ENCODE data around the gene FBXO46. TPM values are rescaled to one million over a fixed set of nuclear protein-coding genes. Genes with fewer than 3 reads are reported as not detected.

The FBXO46 gene
- total and polyA plus RNA-seq, 2 of the 13 experiments (the other 11 are each of a cell fraction or from before 2014, with no cell fraction given), result 6.2 to 6.4 TPM

- TF ChIP-seq NCOA1 (CRISPR knock-in tag; IDR thresholded peaks at IDR 0.05) (no peak), RERE (CRISPR knock-in tag; IDR thresholded peaks at IDR 0.05; ENCODE audit: low read depth) (no peak), ETV6 (CRISPR knock-in tag; conservative IDR thresholded peaks at IDR 0.05) (0 out of 2 replicates have a peak, but pooled peaks have one; percentile 40), ZFAT (CRISPR knock-in tag; conservative IDR thresholded peaks at IDR 0.05) (no peak), ZFP91 (CRISPR knock-in tag; IDR thresholded peaks at IDR 0.05; ENCODE audit: borderline replicate concordance) (peak; percentile 89; the same call in 1 of the 2 replicates), ZNF546 (CRISPR knock-in tag; conservative IDR thresholded peaks at IDR 0.05) (peak; percentile 75; the same call in 1 of the 2 replicates), ZNF501 (CRISPR knock-in tag; IDR thresholded peaks at IDR 0.05) (peak; percentile 76; the same call in 1 of the 2 replicates), ZNF329 (CRISPR knock-in tag; IDR thresholded peaks at IDR 0.05; ENCODE audit: low read depth) (no peak), ZNF746 (CRISPR knock-in tag; IDR thresholded peaks at IDR 0.05) (no peak), ZNF547 (CRISPR knock-in tag; IDR thresholded peaks at IDR 0.05) (no peak), TBL1XR1 (IDR thresholded peaks at IDR 0.05; ENCODE audit: borderline replicate concordance, low read length, partially characterized antibody) (peak; percentile 31), HNF1A (IDR thresholded peaks at IDR 0.05; ENCODE audit: low read depth) (no peak), HNF1A (CRISPR knock-in tag; IDR thresholded peaks at IDR 0.05; ENCODE audit: borderline replicate concordance) (no peak), ZNF207 (IDR thresholded peaks at IDR 0.05; ENCODE audit: borderline replicate concordance) (no peak), YY1 (IDR thresholded peaks at IDR 0.05; ENCODE audit: insufficient read depth, insufficient replicate concordance, low read depth, low read length) (peak; percentile 74), NFIB (CRISPR knock-in tag; IDR thresholded peaks at IDR 0.05; ENCODE audit: borderline replicate concordance) (no peak), MAX (IDR thresholded peaks at IDR 0.05) (no peak; the same call in 1 of the 2 replicates), MTA3 (CRISPR knock-in tag; IDR thresholded peaks at IDR 0.05) (no peak)
Observed at GRCh38 chr19:45681391-45682015, 49.2 kb downstream of the FBXO46 start (continued).
